ENCODE data around the gene ZNF101. TPM values are rescaled to one million over a fixed set of nuclear protein-coding genes. Genes with fewer than 3 reads are reported as not detected.

The ZNF101 gene
- polyA plus RNA-seq, 1 donor (not counting 4 experiments of a cell fraction or from before 2014, with no cell fraction given): 9.8 TPM

DNA sequence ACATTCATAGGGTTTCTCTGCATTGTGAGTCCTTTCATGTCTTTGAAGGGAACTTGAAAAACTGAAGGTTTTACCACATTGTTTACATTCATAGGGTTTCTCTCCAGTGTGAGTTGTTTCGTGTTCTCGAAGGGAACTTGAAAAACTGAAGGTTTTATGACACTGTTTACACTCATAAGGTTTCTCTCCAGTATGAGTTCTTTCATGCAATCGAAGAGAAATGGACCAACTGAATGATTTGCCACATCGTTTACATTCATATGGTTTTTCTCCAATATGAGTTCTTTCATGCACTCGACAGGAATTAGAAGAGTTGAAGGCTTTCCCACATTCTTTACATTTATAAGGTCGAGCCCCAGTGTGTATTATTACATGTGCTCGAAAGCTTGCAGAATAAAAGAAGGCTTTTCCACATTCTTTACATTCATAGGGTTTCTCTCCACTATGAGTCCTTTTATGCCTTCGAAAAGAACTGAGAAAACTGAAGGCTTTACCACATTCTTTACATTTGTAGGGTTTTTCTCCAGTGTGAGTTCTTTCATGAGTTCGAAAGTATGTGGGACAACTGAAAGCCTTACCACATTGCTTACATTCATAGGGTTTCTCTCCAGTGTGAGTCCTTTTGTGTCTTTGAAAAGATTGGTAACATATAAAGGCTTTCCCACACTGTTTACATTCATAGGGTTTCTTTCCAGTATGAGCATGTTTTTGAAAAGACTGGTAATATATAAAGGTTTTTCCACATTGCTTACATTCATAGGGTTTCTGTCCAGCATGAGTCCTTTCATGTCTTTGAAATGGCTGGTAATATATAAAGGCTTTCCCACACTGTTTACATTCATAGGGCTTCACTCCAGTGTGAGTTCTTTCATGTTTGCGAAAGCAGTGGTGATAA is 43.5 kb downstream of the ZNF101 start:
- Histone ChIP-seq H4K20me1 (ENCODE audit: control insufficient read depth, extremely low read depth, insufficient read depth, low read length) (no peaks in the 10 kb centered on the region), H3K27me3 (ENCODE audit: control insufficient read depth, extremely low read depth, insufficient read depth, low read length) (no peaks in the 10 kb centered on the region), H3K4me3 (ENCODE audit: control insufficient read depth in 2 of 3, extremely low read depth in 1 of 3, insufficient read depth in 2 of 3, low read depth in 1 of 3, low read length in 3 of 3) (no peak overlapping the region), H3K4me1 (ENCODE audit: control insufficient read depth, extremely low read depth, insufficient read depth, low read length) (no peaks in the 10 kb centered on the region), H3K4me2 (ENCODE audit: control insufficient read depth, extremely low read depth, insufficient read depth, low read depth, low read length) (no peak overlapping the region), H2AFZ (ENCODE audit: control insufficient read depth, low read length) (no peak overlapping the region), H3K36me3 (ENCODE audit: control insufficient read depth in 2 of 2, extremely low read depth in 1 of 2, insufficient read depth in 2 of 2, low read length in 2 of 2) (peaks cover 6 to 18% of the 10 kb centered on the region in 2 experiments), H3K27ac (ENCODE audit: control insufficient read depth, insufficient read depth, low read length) (no peak overlapping the region), H3K9me1 (ENCODE audit: control insufficient read depth, extremely low read depth, insufficient read depth, low read length) (no peaks in the 10 kb centered on the region), H3K9me3 (ENCODE audit: control insufficient read depth, low read depth, low read length) (peaks cover 51% of the 10 kb centered on the region), H3K79me2 (ENCODE audit: control insufficient read depth, insufficient read depth, low read length) (no peaks in the 10 kb centered on the region), H3K9ac (ENCODE audit: control insufficient read depth, extremely low read depth, insufficient read depth, low read length) (no peak overlapping the region)
- TF ChIP-seq EZH2 (IDR thresholded peaks at IDR 0.05; ENCODE audit: low read length): no peak
- TF ChIP-seq, protein P1, sequence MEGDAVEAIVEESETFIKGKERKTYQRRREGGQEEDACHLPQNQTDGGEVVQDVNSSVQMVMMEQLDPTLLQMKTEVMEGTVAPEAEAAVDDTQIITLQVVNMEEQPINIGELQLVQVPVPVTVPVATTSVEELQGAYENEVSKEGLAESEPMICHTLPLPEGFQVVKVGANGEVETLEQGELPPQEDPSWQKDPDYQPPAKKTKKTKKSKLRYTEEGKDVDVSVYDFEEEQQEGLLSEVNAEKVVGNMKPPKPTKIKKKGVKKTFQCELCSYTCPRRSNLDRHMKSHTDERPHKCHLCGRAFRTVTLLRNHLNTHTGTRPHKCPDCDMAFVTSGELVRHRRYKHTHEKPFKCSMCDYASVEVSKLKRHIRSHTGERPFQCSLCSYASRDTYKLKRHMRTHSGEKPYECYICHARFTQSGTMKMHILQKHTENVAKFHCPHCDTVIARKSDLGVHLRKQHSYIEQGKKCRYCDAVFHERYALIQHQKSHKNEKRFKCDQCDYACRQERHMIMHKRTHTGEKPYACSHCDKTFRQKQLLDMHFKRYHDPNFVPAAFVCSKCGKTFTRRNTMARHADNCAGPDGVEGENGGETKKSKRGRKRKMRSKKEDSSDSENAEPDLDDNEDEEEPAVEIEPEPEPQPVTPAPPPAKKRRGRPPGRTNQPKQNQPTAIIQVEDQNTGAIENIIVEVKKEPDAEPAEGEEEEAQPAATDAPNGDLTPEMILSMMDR (optimal IDR thresholded peaks at IDR 0.05 in 1 of 3, IDR thresholded peaks at IDR 0.05 in 1 of 3, conservative IDR thresholded peaks at IDR 0.05 in 1 of 3; ENCODE audit: extremely low read depth in 1 of 3, insufficient read depth in 2 of 3, low read length in 3 of 3): no peak
- FAIRE-seq (no peak), DNase-seq (ENCODE audit: low read depth, low spot score) (no peak)
- dilution Hi-C loops (cut with MboI; ENCODE audit: extremely low pct_ligation_motif_present, low sequenced_read_pairs): no loop called here

DNA sequence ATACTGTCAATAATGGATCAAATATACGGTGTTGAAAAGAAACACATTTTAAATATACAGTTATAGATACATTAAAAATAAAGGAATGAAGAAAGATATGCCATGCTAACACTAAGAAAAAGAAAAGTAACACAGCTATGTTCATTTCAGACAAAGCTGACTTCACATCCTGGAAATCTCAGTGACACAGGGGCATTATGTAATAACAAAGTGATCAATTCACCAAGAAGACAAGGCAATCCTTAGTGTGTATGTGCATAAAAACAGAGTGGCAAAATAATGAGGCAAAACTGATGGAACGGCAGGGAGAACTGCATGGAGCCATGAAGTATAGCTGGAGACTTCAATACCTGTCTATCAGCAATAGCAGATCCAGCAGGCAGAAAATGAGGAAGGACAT is 51.2 kb downstream of the ZNF101 start:
- Histone ChIP-seq H3K4me2 (ENCODE audit: control insufficient read depth, extremely low read depth, insufficient read depth, low read depth, low read length) (no peak overlapping the region), H3K4me1 (ENCODE audit: control insufficient read depth, extremely low read depth, insufficient read depth, low read length) (no peaks in the 10 kb centered on the region), H3K9ac (ENCODE audit: control insufficient read depth, extremely low read depth, insufficient read depth, low read length) (no peak overlapping the region), H3K9me3 (ENCODE audit: control insufficient read depth, low read depth, low read length) (peaks cover 2% of the 10 kb centered on the region), H3K9me1 (ENCODE audit: control insufficient read depth, extremely low read depth, insufficient read depth, low read length) (no peaks in the 10 kb centered on the region), H3K4me3 (ENCODE audit: control insufficient read depth in 2 of 3, extremely low read depth in 1 of 3, insufficient read depth in 2 of 3, low read depth in 1 of 3, low read length in 3 of 3) (no peak overlapping the region), H2AFZ (ENCODE audit: control insufficient read depth, low read length) (no peak overlapping the region), H4K20me1 (ENCODE audit: control insufficient read depth, extremely low read depth, insufficient read depth, low read length) (no peaks in the 10 kb centered on the region), H3K36me3 (ENCODE audit: control insufficient read depth in 2 of 2, extremely low read depth in 1 of 2, insufficient read depth in 2 of 2, low read length in 2 of 2) (no peaks in the 10 kb centered on the region), H3K27ac (ENCODE audit: control insufficient read depth, insufficient read depth, low read length) (no peak overlapping the region), H3K79me2 (ENCODE audit: control insufficient read depth, insufficient read depth, low read length) (peaks cover 9% of the 10 kb centered on the region), H3K27me3 (ENCODE audit: control insufficient read depth, extremely low read depth, insufficient read depth, low read length) (no peaks in the 10 kb centered on the region)
- DNase-seq (ENCODE audit: low read depth, low spot score) (no peak), FAIRE-seq (no peak)
- no peak for TF ChIP-seq EZH2 (IDR thresholded peaks at IDR 0.05; ENCODE audit: low read length)
- TF ChIP-seq, protein P1 (optimal IDR thresholded peaks at IDR 0.05 in 1 of 3, IDR thresholded peaks at IDR 0.05 in 1 of 3, conservative IDR thresholded peaks at IDR 0.05 in 1 of 3; ENCODE audit: extremely low read depth in 1 of 3, insufficient read depth in 2 of 3, low read length in 3 of 3): no peak
- dilution Hi-C loops (cut with MboI; ENCODE audit: extremely low pct_ligation_motif_present, low sequenced_read_pairs): no loop called here
